Activated T-helper 9 cell treated with anti-CD3 and anti-CD28 coated beads, Interleukin-2, amount 50 U/mL, for 16 hours (primary cell): ENCODE measurements around the gene SNX6.
"Not testable (repeated sequence)": the region's sequence is repeated elsewhere in the genome, so short reads cannot be mapped to it uniquely, and the experiment has no call there.

Source experiments
- DNase-seq: peaks from one replicate; pipeline ENCODE4 v3.0.0-alpha.2; 2020; ENCODE audit warnings: low read depth

Gene SNX6

DNA sequence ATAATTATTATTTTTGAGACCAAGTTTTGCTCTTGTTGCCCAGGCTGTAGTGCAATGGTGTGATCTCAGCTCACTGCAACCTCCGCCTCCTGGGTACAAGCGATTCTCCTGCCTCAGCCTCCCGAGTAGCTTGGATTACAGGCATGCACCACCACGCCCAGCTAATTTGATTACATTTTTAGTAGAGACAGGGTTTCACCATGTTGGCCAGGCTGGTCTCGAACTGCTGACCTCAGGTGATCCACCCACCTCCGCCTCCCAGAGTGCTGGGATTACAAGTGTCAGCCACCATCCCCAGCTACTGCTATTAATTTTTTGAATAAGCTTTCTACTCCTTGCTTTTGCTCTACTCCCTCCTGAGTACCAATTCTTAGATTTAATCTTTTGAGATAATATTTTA is 108.9 kb downstream of the SNX6 start:
- not testable (repeated sequence) for DNase-seq

DNA sequence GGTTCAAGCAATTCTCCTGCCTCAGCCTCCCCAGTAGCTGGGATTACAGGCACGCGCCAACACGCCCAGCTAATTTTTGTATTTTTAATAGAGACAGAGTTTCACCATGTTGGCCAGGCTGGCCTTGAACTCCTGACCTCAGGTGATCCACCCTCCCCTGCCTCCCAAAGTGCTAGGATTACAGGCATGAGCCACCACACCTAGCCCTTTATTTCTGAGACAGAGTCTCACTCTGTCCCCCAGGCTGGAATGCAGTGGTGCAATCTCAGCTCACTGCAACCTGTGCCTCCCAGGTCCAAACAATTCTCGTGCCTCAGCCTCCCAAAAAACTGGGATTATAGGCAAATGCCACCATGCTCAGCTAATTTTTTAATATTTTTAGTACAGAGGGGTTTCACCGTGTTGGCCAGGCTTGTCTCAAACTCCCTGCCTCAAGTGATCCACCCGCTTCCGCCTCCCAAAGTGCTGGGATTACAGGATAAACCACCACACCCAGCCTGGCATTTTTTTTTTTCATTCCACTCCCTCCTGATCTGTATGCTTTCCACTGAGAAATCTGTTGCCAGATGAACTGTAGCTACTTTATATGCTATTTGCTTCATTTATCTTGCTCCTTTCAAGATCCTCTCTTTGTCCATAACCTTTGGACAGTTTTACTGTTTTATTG is 109.5 kb downstream of the SNX6 start:
- not testable (repeated sequence) for DNase-seq
